HL-60 (cell line): ENCODE data around the gene ASIC3.

Experiments used
- CTCF ChIP-seq: IDR thresholded peaks from one replicate; pipeline ENCODE4 v1.5.1; 2011; ENCODE audit warnings: low read length, control low read depth, inconsistent platforms; ENCODE audit not compliant: insufficient read depth
- GABPA ChIP-seq: IDR thresholded peaks from 2 replicates; pipeline ENCODE4 v1.6.1; 2012; ENCODE audit warnings: low read depth
- POLR2AphosphoS5 ChIP-seq: IDR thresholded peaks from 2 replicates; pipeline ENCODE4 v1.6.1; 2012; ENCODE audit warnings: low read depth
- REST ChIP-seq: IDR thresholded peaks from 2 replicates; pipeline ENCODE4 v1.6.1; 2012; ENCODE audit warnings: low read depth; ENCODE audit not compliant: insufficient replicate concordance

- TF ChIP-seq POLR2AphosphoS5 (0 out of 2 replicates have a peak, but pooled peaks have one; percentile 13), GABPA (no peak), CTCF (no peak), REST (no peak)
Observed at GRCh38 chr7:151080067-151080521, 31.8 kb downstream of the ASIC3 start.
